Smooth muscle cell (in vitro differentiated cells): ENCODE results near the gene METTL23. TPM values are rescaled to one million over a fixed set of nuclear protein-coding genes. Genes with fewer than 3 reads are reported as not detected.

ENCODE experiments used
- DNase-seq: peaks from one replicate; lab custom pipeline; 2025; ENCODE audit not compliant: unreplicated experiment; lab: John Stamatoyannopoulos, UW
- H2AFZ ChIP-seq: fragments of 200-600 bp; sonication (generic); 2 replicates; pipeline ENCODE4 v1.6.0; 2016; ENCODE audit warnings: antibody characterized with exemption, low read depth, mild to moderate bottlenecking
- H3F3A ChIP-seq: fragments of 200-600 bp; sonication (generic); 2 replicates; pipeline ENCODE4 v1.6.0; 2017; ENCODE audit warnings: antibody characterized with exemption, low read depth
- H3K27ac ChIP-seq: fragments of 200-600 bp; sonication (generic); 2 replicates; pipeline ENCODE4 v1.5.1; 2016; ENCODE audit warnings: low read depth, mild to moderate bottlenecking
- H3K27me3 ChIP-seq: fragments of 200-600 bp; sonication (generic); 2 replicates; pipeline ENCODE4 v1.6.1; 2016; ENCODE audit warnings: low read depth, mild to moderate bottlenecking
- H3K36me3 ChIP-seq: fragments of 200-600 bp; sonication (generic); 2 replicates; pipeline ENCODE4 v1.5.1; 2016; ENCODE audit warnings: low read depth
- H3K4me1 ChIP-seq: fragments of 200-600 bp; sonication (generic); 2 replicates; pipeline ENCODE4 v1.5.1; 2016; ENCODE audit warnings: low read depth
- H3K4me2 ChIP-seq: fragments of 200-600 bp; sonication (generic); 2 replicates; pipeline ENCODE4 v1.6.0; 2016; ENCODE audit warnings: mild to moderate bottlenecking
- H3K4me3 ChIP-seq: fragments of 200-600 bp; sonication (generic); 2 replicates; pipeline ENCODE4 v1.5.1; 2016; ENCODE audit warnings: mild to moderate bottlenecking
- H3K79me2 ChIP-seq: fragments of 200-600 bp; sonication (generic); 2 replicates; pipeline ENCODE4 v1.6.0; 2016; ENCODE audit warnings: low read depth, mild to moderate bottlenecking
- H3K9ac ChIP-seq: fragments of 200-600 bp; sonication (generic); 2 replicates; pipeline ENCODE4 v1.6.0; 2016; ENCODE audit warnings: low read depth
- H3K9me3 ChIP-seq: fragments of 200-600 bp; sonication (generic); replicated peaks from 2 replicates; pipeline ENCODE4 v1.5.1; 2016; ENCODE audit warnings: low read depth
- H4K20me1 ChIP-seq: fragments of 200-600 bp; sonication (generic); 2 replicates; pipeline ENCODE4 v1.6.0; 2016; ENCODE audit warnings: low read depth
- WGBS: methylation state at CpG from one replicate; pipeline ENCODE4 v1.1.7; 2016; ENCODE audit warnings: low lambda C conversion rate; 5-methylcytosine and 5-hydroxymethylcytosine counted together
- polyA plus RNA-seq: library from polyadenylated mRNA; unstranded; fragments of >200 nt; fragmentation: Nextera tagmentation; extraction: Ambion mirVana; gene quantifications from 2 replicates; pipeline ENCODE4 v1.2.1, GENCODE V29; 2016
- total RNA-seq: library from RNA; depleted of rRNA; stranded (reverse); fragments of >200 nt; gene quantifications from 2 replicates; pipeline ENCODE4 v1.2.3, GENCODE V29; 2014
- TF ChIP-seq, protein P1 (sequence below): fragments of 200-600 bp; sonication (generic); IDR thresholded peaks from 2 replicates; pipeline ENCODE4 v1.5.1; 2017; ENCODE audit warnings: borderline replicate concordance, mild to moderate bottlenecking, antibody characterized with exemption; ENCODE audit not compliant: insufficient read depth, poor library complexity, severe bottlenecking

Gene METTL23
- total and polyA plus RNA-seq, 2 experiments from 2014 or later, result 28.2 to 47.1 TPM

DNA sequence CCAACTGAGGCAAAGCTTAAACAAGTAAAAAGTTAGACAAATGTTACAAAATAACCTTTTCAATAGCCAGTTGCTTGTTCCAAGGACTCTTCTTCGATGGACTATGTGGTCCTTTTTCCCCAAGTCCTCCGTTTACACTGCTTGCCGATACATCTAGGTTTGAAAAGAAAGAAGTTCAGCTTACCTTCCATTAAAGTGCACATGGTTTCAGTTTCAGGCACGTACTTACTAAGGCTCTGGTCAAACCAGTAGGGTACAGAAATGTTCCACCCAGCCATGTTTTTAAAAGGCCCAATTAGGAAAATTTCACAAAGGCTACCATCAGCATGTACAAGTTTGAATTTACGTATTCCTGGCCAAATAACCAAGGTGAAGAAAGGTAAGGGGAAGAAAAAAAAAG is 8.4 kb downstream of the METTL23 start:
- H3K4me1 ChIP-seq, result peaks cover 37% of the 10 kb centered on the region
- H3K4me2 ChIP-seq, result peak overlapping the region; percentile 95
- H4K20me1 ChIP-seq, result peaks cover 50% of the 10 kb centered on the region
- no peaks in the 10 kb centered on the region for H3K9me3 ChIP-seq
- no peak for DNase-seq
- peak overlapping the region; percentile 91 for H3K4me3 ChIP-seq
- H2AFZ ChIP-seq, result no peak overlapping the region
- H3K27ac ChIP-seq, result peak overlapping the region; percentile 96
- H3K27me3 ChIP-seq, result no peaks in the 10 kb centered on the region
- H3K36me3 ChIP-seq, result no peaks in the 10 kb centered on the region
- peaks cover 40% of the 10 kb centered on the region for H3F3A ChIP-seq
- WGBS, result 33% methylated on average over 5 of the region's 5 CpGs
- peak overlapping the region; percentile 88 for H3K9ac ChIP-seq
- TF ChIP-seq, protein P1, sequence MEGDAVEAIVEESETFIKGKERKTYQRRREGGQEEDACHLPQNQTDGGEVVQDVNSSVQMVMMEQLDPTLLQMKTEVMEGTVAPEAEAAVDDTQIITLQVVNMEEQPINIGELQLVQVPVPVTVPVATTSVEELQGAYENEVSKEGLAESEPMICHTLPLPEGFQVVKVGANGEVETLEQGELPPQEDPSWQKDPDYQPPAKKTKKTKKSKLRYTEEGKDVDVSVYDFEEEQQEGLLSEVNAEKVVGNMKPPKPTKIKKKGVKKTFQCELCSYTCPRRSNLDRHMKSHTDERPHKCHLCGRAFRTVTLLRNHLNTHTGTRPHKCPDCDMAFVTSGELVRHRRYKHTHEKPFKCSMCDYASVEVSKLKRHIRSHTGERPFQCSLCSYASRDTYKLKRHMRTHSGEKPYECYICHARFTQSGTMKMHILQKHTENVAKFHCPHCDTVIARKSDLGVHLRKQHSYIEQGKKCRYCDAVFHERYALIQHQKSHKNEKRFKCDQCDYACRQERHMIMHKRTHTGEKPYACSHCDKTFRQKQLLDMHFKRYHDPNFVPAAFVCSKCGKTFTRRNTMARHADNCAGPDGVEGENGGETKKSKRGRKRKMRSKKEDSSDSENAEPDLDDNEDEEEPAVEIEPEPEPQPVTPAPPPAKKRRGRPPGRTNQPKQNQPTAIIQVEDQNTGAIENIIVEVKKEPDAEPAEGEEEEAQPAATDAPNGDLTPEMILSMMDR, result no peak
- H3K79me2 ChIP-seq, result peaks cover 72% of the 10 kb centered on the region

DNA sequence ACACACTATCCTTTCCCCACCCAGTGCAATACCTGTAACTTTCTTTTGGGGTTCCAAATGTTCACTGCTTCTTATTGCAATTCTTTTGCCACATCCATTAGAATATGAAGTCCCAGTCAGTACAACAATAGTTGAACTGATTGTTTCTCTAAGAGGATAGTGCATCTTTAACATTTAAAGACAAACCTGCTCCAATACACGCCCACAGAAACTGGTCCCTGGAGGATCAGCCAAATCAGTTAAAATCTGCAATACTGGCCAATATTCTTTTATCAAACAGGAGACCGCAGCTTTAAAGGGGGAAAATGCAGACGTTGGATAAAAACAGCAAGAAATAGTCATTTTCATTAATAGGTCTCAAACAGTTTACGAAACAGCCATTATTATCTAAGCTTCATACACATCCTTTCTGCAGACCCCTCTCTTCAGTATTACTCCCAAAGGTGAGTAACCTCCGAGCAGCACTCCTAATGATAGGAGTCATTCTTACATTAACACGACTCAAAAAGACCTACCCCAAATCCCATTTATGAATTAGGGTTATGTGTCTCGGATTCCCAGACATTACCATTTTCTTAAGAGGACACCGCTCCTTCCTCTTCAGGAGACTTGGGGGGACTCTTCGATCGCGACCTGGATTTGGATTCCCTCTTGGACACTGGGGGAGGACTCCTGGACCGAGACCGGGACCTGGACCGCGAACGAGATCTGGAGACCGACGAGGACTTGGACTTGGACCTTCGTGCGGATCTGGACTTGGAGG is 9.1 kb downstream of the METTL23 start:
- Histone ChIP-seq H3K4me3 (peak overlapping the region; percentile 91), H3K4me2 (peak overlapping the region; percentile 95), H3K36me3 (no peaks in the 10 kb centered on the region), H3K9me3 (no peaks in the 10 kb centered on the region), H3K9ac (peak overlapping the region; percentile 88), H2AFZ (no peak overlapping the region), H3K4me1 (peaks cover 37% of the 10 kb centered on the region), H3F3A (peaks cover 40% of the 10 kb centered on the region), H3K79me2 (peaks cover 73% of the 10 kb centered on the region), H3K27ac (peak overlapping the region; percentile 96), H3K27me3 (no peaks in the 10 kb centered on the region), H4K20me1 (peaks cover 50% of the 10 kb centered on the region)
- TF ChIP-seq, protein P1, result no peak
- under 1% methylated on average over 20 of the region's 20 CpGs for WGBS
- no peak for DNase-seq

DNA sequence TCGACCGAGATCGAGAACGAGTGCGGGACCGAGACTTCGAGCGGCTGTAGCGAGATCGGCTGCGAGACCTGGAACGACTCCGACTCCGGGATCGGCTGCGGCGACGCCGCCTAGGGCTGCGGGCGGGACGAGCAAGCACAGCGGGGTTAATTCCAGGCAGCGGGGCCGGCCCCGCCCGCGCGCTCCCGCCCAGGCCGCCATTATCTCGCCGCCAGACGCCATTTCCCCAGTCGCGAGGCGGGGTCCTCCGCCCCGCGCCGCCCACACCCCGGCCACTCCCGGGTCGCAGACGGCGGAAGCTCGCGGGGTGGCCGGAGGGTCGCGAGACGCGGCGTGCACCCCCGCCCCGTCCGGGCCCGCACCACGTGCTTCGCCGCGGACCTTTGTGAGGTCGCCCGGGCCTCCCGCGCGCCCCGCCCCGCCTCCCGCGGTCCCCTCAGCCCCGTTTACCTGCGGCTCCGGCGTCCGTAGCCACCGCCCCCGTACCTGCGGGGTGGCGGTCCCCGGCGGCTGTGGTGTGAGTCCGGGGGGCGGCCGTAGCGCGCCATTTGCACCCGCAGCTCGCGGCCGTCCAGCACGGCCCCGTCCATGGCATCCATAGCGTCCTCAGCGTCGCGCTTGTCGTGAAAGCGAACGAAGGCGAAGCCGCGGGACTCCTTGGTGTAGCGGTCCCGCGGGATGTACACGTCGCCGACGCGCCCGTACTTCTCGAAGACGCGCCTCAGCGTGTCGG is 9.9 kb downstream of the METTL23 start:
- no peak overlapping the region for H2AFZ ChIP-seq

More for the DNA sequence above, 9.9 kb downstream of the METTL23 start:
- under 1% methylated on average over 70 of the region's 117 CpGs for WGBS
- Histone ChIP-seq H3K4me1 (peaks cover 37% of the 10 kb centered on the region), H3K9me3 (no peaks in the 10 kb centered on the region), H3K79me2 (peaks cover 75% of the 10 kb centered on the region), H3K4me3 (peak overlapping the region; percentile 91), H3F3A (peaks cover 40% of the 10 kb centered on the region), H4K20me1 (peaks cover 48% of the 10 kb centered on the region), H3K27me3 (no peaks in the 10 kb centered on the region), H3K4me2 (peak overlapping the region; percentile 95), H3K36me3 (no peaks in the 10 kb centered on the region), H3K27ac (peak overlapping the region; percentile 96), H3K9ac (peak overlapping the region; percentile 88)
- peak; percentile 39 for DNase-seq
- TF ChIP-seq, protein P1, result no peak
